NCI-H1092 (cell line): ENCODE results near the gene JAKMIP2.
"Not testable (repeated sequence)": the region's sequence is repeated elsewhere in the genome, so short reads cannot be mapped to it uniquely, and the experiment has no call there.

Source experiments
- DNase-seq: peaks from one replicate; lab custom pipeline; 2025; lab: John Stamatoyannopoulos, UW

The JAKMIP2 gene

DNA sequence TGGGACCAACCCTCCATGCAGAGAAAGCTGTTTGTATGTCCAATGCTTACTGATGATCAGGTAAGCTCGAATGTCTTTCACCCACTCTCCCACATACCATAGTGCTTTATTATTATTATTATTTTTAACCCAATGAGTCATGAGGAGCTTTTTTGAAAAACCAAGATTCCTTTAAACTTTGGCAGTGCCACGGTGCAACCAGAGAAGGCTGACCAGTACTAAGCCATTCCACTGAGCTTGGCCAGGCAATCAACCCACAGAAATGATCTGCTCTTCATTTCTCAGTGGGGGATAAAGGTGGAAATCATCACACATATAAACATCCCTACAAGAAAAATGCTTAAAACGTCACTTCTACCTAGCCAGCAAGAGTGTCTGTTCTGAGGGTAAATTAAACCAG is 35.5 kb downstream of the JAKMIP2 start:
- no peak for DNase-seq

DNA sequence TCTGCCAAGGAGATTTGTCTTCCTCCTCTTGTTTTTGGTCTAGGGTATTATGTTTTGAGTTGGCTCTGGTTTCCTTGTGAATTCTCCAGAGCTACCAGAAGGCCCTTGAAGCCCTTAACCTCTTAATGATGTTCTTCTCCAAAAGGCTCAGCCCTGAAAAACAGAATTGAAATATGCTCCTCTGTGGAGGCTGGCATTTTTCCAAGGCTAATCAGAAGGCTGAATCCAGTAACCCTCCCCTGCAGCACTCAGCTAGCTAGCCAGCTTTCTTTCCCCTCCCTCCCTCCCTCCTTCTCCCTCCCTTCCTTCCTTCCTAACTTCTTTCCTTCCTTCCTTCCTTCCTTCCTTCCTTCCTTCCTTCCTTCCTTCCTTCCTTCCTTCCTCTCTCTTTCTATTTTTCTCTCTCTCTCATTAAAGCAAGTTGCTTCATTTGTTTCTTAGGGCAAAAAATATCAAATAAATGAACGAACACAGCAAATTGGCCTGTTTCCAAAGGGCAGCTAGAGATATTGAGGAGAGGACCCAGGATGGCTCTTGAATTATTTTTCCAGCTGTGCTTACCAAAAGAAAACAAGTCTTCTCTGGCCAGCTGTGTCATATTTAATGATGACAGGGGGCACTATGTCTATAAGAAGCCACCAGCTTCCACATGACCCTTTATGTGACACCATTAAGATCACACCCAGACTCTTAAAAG is 38.7 kb downstream of the JAKMIP2 start:
- peak; percentile 91 for DNase-seq

DNA sequence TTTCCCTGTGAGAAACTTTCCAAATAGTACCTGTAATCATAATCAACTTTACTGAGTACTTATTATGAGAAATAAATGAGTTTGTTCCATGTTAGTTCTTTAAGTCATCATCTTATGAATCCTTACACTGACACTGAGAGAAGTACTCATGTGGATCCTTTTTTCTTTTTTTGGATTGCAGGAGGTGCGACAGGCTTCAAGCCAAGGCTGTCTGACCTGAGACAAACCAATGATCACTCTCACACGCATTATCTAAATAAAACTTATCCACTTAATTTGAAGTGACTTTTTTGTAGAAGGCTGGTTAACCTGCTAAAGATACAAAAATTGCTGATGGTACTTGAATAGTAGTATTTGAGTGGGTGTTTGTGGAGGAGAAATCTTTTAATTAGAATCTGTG is 39.5 kb downstream of the JAKMIP2 start:
- no peak for DNase-seq

DNA sequence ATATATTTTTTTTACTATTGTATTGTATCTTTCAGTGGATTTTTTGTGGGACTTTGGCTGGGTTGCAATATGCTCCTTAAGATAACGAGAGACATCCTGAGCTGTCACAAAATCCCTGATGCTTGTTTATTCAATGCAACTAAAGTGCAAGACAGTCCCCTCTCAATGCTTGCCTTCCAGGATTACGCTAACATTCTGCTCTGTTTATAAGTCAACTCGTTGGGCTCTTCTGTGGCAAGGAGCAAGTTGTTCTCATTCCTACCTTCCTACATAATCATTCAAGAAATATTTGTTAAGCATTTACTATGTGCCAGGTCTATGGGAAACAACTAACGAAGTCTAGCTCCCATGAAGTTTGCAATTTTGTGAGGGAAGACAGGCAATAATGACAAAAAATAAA is 40.4 kb downstream of the JAKMIP2 start:
- DNase-seq, result no peak

DNA sequence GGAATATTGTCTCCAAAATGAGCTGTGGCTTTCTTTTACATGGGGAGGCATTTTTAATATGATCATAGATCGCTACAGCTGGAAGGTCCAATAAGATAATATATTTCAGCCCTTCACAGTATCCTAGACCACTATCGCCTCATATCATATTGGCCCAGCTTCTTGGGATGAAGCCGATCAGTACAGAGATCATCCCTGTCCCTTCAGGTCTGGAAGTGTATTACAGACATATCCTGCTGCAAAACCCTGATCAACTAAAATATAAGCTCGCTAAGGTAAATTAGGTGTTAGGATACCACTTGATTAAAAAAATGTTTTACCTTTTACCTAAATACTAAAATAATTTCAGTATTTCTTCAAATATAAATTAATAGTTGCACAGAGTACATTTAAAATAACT is 41.7 kb downstream of the JAKMIP2 start:
- no peak for DNase-seq

DNA sequence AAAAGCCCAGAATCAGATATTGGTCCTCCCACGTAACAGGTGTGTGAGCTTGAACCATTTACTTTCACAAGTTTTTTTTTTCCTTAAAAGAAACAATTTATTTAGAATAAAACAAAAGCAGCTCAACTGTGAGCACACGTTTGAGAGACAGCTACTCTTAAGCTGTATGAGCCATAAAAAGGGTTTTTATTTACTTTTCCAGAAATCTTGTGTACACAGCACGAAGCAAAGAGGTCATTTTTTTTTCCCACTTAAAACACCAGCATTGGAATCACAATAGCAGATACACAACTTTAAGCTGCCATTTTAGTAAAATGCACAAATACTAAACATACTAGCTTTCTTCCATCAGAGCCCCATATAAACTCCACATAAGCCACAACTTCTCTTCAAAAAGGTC is 44.6 kb downstream of the JAKMIP2 start:
- no peak for DNase-seq

DNA sequence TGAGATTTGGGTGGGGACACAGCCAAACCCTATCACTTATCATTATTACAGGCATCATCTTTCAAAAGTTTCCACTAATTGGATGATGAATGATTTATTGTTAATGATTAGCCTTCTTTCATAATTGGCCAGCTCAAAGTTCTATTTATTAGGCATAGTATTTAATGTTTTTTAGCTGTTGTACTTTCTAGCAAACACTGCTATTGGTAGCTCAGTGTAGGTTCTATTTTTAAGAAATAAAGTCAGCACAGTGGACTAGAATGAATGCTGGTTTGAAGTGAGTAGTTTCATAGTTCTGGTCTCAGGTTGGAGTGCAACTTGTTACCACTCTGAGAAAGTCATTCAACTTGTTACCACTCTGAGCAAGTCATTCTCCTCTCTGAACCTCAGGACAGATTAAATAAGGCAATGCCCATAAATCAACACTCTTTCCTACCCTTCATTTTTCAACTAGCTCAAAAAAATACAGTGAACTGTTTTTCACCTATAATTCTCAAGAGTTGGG is 46.9 kb downstream of the JAKMIP2 start:
- DNase-seq, result no peak

DNA sequence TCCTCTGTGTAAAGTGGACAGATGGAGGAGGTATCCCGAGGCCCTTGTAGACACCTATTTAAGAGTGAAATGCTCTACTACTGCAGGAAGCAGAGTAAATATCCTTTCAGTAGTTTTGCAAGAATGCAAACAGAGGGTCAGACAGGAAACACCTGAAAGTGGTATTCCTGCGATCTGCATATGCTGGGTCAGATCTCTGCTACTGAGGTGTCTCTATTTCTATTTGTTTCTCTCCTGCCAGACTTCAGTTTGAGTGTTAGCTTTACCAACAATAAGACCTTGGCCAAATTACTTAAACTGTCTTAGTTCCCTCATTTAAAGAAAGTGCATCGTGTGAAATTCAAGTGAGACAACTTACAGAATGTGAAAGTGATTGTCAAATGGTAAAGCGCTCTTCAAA is 47.6 kb downstream of the JAKMIP2 start:
- no peak for DNase-seq

DNA sequence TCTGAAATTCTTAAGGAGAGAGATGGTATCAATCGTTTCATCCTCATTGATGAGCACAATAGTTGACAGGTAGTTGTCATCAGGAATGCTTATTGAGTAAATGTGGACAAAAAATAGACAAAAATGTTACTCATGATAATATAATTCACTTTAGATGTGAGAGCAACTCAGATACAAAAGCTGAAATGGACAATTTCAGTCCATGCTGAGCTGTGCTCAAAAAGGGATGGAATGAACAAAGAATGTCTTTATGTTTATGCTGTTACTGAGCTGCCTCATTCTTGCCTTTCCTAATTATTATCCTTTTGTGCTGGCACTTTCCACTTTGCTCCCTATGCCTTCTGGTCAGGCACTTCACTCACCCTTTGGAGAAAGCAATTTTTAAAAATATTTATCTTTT is 49.5 kb downstream of the JAKMIP2 start:
- DNase-seq, result no peak

DNA sequence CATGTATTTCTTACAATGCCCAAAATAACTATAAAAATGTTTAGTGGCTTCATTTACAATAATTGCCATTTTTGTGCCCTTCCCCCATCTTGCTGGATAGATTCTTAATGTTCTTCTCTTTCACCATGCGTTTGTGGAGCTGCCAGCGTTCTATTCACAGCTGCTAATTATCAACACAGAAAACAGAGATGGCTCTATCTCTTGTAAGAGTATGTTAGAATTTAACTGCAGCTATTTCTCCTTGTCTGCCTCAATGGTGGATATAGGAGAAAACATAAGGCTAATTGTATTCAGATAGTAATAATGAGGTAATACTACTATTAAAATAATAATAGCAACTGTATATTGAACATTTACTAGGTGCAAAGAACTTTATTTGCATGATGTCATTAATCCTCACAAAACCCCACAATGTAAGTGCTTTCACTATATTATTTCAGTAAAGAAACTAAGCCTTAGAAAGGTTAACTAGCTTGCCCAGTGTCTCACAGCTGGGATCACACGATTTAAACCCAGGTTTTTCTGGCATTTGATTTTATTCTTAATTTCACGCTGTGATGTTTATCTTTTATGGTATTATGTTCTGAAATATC is 50.1 kb downstream of the JAKMIP2 start:
- no peak for DNase-seq

DNA sequence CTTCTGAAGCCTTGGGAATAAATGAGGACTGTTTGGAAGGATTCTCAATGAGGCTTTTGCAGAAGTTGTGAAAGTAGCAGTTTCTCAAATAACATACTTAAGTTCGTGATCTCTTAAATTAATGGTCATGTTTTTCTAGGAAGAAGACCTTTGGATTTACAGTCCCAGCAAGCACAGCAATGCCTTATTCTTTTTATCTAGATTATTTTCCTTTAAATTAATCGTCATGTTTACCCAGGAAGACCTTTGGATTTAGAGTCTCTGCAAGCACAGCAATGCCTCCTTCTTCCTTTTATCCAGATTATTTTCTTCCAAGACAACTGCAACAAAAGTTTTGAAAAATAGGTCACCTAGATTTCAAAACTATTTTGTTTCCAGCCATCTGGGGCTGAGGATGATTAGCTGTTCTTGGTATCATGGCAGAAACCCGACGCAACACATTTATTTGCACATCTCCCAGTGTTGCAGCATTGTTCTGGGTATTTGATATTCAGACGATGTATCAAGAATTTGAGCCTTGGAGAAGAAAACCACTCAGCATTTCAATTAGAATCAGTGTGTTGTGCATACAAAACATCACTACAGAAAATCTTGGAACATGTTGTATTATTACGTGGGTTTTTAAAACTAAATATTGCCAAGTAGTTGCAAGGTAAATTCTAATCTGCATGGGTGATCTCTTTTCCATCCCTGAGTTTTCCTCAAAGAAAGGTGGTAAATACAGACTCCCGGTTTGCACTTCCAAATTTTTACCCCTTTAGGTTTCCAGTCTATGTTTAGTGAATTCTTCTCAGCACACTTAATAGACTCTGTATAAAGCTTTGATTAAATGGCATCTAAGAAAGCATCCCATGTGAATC is 50.9 kb downstream of the JAKMIP2 start:
- no peak for DNase-seq

DNA sequence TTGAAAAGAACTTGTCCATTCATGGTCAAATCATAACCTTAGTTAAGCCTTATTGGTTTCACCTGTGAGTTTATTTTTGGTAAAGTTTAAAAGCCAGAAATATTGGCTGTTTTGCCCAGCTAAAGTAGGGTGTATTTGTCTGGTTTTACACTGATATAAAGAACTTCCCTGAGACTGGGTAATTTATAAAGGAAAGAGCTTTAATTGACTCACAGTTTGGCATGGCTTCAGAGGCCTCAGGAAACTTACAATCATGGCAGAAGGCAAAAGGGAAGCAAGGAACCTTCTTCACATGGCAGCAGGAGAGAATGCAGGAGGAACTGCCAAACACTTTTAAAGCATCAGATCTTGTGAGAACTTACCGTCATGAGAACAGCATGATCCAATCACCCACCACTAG is 55.3 kb downstream of the JAKMIP2 start:
- no peak for DNase-seq

DNA sequence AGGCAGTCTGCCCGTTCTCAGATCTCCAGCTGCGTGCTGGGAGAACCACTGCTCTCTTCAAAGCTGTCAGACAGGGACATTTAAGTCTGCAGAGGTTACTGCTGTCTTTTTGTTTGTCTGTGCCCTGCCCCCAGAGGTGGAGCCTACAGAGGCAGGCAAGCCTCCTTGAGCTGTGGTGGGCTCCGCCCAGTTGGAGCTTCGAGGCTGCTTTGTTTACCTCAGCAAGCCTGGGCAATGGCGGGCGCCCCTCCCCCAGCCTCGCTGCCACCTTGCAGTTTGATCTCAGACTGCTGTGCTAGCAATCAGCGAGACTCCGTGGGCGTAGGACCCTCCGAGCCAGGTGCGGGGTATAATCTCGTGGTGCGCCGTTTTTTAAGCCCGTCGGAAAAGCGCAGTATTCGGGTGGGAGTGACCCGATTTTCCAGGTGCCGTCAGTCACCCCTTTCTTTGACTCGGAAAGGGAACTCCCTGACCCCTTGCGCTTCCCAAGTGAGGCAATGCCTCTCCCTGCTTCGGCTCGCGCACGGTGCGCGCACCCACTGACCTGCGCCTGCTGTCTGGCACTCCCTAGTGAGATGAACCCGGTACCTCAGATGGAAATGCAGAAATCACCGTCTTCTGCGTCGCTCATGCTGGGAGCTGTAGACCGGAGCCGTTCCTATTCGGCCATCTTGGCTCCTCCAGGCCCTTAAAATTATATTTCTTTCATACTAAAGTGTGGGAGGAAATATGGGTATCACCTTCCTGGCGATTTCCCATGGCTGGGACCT is 61.2 kb downstream of the JAKMIP2 start:
- DNase-seq, result not testable (repeated sequence)

DNA sequence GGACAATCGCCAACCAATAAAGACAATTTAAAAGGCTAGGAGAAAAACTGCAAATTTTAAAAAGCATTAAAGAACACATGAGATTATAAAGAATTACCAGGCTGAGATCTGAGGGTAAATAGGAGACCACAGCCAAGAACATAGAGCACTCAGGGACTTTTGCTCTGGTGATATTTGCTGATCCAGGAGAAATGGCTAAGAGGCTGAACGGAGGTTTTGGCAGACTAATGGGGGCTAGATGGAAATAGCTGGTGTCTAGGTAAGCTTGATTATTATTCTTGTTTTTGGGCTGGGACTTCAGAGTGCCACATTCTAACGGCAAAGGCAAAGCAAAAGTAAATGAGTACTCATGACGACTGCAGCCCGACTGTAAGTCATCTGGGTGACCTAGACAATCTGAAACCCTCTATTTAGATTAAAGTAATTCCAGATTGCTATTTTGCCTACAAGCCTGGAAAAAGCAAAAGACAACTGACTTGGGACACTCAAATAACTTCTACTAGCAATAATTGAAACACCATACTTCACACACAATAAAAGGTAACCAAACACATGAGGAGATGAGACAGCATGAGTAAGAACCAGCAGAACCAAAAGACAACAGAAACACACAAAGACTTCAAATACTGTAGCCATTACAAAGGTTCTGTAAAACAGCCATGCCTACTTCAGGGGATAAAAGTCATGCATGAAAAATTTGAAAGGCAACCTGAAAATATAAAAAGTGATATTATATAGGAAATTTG is 68.8 kb downstream of the JAKMIP2 start:
- no peak for DNase-seq

DNA sequence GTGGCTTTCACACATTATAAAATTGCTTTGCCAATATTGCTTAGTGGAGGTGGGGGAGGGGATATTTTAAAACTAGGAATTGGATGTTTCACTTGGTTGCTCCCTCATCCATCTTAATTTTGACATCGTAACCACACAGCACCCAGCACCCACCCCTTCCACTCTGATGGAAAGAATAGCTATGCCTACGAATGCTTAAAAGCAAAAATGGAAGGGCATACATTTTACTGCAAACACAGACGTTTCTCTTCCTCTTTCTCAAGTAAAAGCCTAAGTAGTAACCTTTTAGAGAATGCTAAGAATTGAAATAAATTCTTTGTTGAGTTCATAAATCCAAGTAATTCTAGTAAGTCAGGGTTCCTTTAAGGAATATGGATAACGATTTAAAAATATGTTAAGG is 69.9 kb downstream of the JAKMIP2 start:
- no peak for DNase-seq

DNA sequence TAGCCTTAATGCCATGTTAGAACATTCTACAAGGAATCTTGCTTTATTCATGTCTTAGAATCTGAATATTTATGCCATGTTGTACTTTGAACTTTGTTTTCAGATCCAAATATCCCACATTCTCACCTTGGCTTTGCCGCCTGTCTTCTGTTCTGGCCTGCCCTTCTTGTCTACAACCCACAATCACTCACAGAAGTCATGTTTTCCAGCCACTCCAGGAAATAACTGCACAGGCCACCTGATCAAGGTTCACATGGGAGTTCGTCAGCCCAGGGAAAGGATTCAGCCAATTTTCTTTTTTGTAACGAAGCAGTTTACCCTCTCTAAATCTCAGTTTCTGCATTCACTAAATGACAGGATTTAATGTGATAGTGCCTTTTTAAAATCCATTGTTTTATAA is 70.5 kb downstream of the JAKMIP2 start:
- DNase-seq, result no peak

DNA sequence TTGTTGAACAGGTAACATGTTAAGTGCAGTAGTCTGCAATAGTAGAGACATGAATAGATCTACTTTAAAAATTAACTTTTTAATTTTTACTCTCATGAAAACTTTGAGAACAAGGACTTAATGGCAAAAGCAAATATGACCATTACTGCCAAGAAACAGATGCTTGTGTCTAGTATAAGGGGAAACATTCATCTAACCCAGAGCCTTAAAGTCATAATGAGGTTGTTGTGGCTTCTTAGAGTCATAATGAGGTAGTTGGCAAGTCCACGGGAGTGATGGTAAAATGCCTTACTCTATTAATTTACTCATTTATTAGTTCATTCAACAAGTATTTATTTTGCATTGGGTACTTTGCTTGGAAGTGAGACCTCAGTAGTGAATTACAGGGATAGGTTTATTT is 71.5 kb downstream of the JAKMIP2 start:
- DNase-seq, result no peak

DNA sequence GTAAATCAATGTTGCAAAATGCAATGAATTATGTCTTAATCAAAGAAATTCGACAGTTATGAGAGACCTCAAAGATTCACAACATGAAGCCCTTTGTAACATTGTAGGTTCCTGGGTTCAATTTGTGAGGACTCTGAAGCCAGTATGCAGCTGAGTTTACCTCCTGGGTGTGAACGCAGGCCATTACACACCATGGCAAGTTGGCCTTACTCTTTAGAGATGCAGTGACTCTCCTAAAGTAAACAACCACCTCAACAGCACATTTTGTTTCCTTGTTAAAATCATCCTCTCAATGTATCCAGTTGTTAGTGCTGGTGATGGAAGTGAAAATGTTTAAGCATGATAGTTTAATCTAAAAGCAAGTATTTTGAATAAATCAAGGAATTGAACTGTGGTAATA is 73.8 kb downstream of the JAKMIP2 start:
- no peak for DNase-seq

DNA sequence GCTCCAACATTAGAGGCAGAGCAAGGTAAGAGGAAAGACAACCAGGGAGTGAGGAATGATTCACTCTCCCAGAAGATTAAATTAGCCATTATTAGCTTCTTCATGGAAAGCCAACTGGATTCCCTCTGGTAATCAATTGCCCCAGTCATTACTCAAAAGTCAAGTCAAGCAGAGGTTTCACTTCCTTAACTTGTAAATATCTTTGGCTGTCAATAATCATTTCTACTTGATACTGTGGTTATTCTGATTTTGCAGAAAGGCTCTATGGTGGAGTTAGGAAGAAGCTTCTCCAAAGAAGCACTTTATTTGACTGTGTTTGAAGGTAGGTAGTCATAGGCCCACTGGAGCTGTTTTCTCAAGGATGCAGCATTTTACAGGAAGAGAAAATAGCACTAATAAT is 78.0 kb downstream of the JAKMIP2 start:
- DNase-seq, result no peak

DNA sequence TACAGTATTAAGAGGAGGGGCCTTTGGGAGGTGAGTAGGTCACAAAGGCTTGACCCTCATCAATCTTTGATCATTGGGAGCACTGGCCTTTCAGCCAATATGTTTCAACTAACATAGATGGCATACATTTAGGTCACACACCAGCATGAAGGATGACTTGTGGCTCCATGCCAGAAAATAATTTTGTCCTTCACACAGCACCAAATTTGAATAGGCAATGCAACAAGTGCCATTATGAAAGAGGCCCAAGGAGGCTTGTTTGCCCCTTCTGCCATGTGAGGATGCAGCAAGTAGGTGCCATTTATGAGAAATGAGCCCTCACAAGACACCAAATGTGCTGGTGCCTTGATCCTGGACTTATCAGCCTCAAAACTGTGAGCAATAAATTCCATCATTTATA is 81.1 kb downstream of the JAKMIP2 start:
- DNase-seq, result no peak

DNA sequence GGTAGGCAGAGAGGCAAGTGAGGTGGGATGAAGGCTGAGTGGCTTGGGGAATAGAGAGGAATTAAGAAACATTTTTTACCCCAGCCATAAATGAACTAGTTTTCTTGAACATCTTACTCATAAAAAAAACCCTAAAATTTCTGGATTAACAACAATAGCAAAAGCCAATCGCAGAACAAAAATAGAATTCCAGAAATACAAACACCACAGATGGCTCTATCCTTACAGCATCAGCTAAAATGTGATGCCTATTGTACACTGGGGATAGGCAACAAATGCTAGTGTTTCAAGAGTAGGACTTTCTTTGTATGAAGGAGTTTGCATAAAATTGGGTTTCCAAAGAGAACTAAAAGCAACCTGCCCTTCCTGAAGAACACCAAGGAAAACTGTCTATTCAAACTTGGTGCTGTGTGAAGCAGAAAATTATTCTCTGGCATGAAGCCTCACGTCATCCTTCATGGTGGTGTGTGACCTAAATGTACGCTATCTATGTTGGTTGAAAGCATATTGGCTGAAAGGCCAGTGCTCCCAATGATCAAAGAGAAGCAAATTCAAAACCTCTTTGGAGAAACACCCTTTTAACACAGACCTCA is 82.9 kb downstream of the JAKMIP2 start:
- no peak for DNase-seq
